Lung (tissue), 12 donors: ENCODE data around the gene LY9. TPM values are rescaled to one million over a fixed set of nuclear protein-coding genes. Genes with fewer than 3 reads are reported as not detected.

ENCODE experiments used
- ATAC-seq: fragments of 200-7000 bp; cut with Tn5 transposase; one replicate; pipeline ENCODE4 v1.9.1; 2020; ENCODE audit warnings: moderate number of reproducible peaks; ENCODE audit not compliant: insufficient read depth, low FRiP score
- DNase-seq, 3 donors: peaks; one replicate each; pipeline ENCODE4 v3.0.0-alpha.2; 2013 to 2017
- H3K27ac ChIP-seq, 2 donors: one replicate each; pipeline ENCODE4 v1.5.1; 2013; ENCODE audit warnings: mild to moderate bottlenecking in 2 of 2, moderate library complexity in 2 of 2, control low read depth in 1 of 2, inconsistent platforms in 1 of 2, low read depth in 1 of 2, low read length in 1 of 2
- H3K27me3 ChIP-seq, 3 donors: one replicate each; pipeline ENCODE4 v1.5.1; 2013; ENCODE audit warnings: low read length in 2 of 3; ENCODE audit not compliant: control insufficient read depth in 3 of 3, insufficient read depth in 3 of 3
- H3K36me3 ChIP-seq, 4 donors: one replicate each; pipeline ENCODE4 v1.5.1; 2013; ENCODE audit warnings: low read length in 4 of 4, mild to moderate bottlenecking in 1 of 4, moderate library complexity in 1 of 4; ENCODE audit not compliant: control insufficient read depth in 4 of 4, insufficient read depth in 4 of 4
- H3K4me1 ChIP-seq, 5 donors: one replicate each; pipeline ENCODE4 v1.5.1; 2013; ENCODE audit warnings: low read length in 5 of 5, mild to moderate bottlenecking in 2 of 5, moderate library complexity in 1 of 5; ENCODE audit not compliant: control insufficient read depth in 5 of 5, insufficient read depth in 5 of 5
- H3K4me3 ChIP-seq: one replicate; pipeline ENCODE4 v1.5.1; 2013; ENCODE audit warnings: mild to moderate bottlenecking, control low read depth, moderate library complexity
- H3K9ac ChIP-seq, 2 donors: one replicate each; pipeline ENCODE4 v1.5.1; 2013; ENCODE audit warnings: low read length in 2 of 2, control low read depth in 1 of 2; ENCODE audit not compliant: insufficient read depth in 1 of 2
- H3K9me3 ChIP-seq, 4 donors: one replicate each; pipeline ENCODE4 v1.5.1; 2013; ENCODE audit warnings: low read length in 3 of 4, mild to moderate bottlenecking in 1 of 4, moderate library complexity in 1 of 4; ENCODE audit not compliant: control insufficient read depth in 4 of 4, insufficient read depth in 3 of 4
- whole genome bisulfite sequencing, 2 donors: extraction: QIAGEN DNeasy Blood & Tissue Kit; methylation state at CpG; one replicate each; pipeline ENCODE4 v1.1.7; 2013; 5-methylcytosine and 5-hydroxymethylcytosine counted together
- polyA plus RNA-seq, 2 donors: library from polyadenylated mRNA; stranded (reverse); fragments of 200-250 nt; gene quantifications; one replicate each; pipeline ENCODE4 v1.2.1, GENCODE V29; 2013
- total RNA-seq, 2 donors: library from RNA; depleted of rRNA in 1 of 2; stranded (reverse); fragments of >200 nt in 1 of 2; gene quantifications; one replicate each; pipeline ENCODE4 v1.2.1, GENCODE V29; 2014 to 2021
- TF ChIP-seq, protein P1 (sequence below): IDR thresholded peaks from 2 replicates; pipeline ENCODE4 v1.5.1; 2012; ENCODE audit warnings: mild to moderate bottlenecking; ENCODE audit errors: control extremely low read depth, extremely low read depth
- donor health status: control.
- donor health status: control.
- donor health status: Bipolar disorder and iron deficiency.
- donor health status: healthy.
- donor health status: DM: yes; HTN: yes; CAD: no.

LY9 gene
- total and polyA plus RNA-seq, 4 donors: 0.94 to 3.4 (median 1.4) TPM

DNA sequence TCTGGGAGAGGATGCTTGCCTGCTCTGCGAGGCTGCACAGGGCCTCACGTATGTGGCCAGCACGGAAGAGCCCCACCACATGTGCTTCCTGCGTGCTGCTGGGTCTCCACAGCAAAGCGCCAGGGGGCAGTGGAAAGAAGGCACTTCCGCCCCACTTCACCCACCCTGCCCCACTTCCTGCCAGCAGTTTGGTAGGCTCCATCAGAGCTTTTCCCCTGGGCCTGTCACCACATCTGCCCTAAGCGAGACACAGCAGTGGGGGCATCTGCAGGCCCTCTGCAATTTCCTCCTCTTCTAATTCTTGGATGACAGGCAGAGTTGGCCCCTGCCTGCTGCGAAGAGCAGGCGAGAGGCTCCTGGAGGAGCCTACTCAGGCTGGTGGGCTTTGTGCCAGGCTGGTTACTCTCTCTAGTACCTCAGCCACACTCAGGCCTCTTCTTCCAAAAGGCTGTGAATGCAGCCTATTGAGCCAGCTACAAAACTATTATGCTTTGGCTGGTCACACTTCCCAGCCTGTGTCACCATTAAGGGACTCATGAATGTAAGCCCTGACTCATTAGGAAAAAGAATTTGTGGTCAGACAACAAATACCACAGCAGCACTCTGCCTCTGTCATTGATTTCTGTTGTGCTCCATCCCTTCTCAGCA lies 41.7 kb downstream of the LY9 start:
- WGBS, 2 donors: 25 to 57% methylated on average over 9 of the region's 9 CpGs
- Histone ChIP-seq H3K4me1 (peaks cover 0 to 8% (median 0%) of the 10 kb centered on the region in 5 donors), H3K27ac (peak overlapping the region in 1 of 2 donors; percentile 13), H3K4me3 (no peak overlapping the region), H3K9me3 (no peaks in the 10 kb centered on the region), H3K36me3 (no peaks in the 10 kb centered on the region), H3K27me3 (no peaks in the 10 kb centered on the region), H3K9ac (no peak overlapping the region)
- DNase-seq (peak in 2 of 3 donors; percentile 4 to 14), ATAC-seq (no peak)
- TF ChIP-seq, protein P1, sequence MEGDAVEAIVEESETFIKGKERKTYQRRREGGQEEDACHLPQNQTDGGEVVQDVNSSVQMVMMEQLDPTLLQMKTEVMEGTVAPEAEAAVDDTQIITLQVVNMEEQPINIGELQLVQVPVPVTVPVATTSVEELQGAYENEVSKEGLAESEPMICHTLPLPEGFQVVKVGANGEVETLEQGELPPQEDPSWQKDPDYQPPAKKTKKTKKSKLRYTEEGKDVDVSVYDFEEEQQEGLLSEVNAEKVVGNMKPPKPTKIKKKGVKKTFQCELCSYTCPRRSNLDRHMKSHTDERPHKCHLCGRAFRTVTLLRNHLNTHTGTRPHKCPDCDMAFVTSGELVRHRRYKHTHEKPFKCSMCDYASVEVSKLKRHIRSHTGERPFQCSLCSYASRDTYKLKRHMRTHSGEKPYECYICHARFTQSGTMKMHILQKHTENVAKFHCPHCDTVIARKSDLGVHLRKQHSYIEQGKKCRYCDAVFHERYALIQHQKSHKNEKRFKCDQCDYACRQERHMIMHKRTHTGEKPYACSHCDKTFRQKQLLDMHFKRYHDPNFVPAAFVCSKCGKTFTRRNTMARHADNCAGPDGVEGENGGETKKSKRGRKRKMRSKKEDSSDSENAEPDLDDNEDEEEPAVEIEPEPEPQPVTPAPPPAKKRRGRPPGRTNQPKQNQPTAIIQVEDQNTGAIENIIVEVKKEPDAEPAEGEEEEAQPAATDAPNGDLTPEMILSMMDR: no peak

DNA sequence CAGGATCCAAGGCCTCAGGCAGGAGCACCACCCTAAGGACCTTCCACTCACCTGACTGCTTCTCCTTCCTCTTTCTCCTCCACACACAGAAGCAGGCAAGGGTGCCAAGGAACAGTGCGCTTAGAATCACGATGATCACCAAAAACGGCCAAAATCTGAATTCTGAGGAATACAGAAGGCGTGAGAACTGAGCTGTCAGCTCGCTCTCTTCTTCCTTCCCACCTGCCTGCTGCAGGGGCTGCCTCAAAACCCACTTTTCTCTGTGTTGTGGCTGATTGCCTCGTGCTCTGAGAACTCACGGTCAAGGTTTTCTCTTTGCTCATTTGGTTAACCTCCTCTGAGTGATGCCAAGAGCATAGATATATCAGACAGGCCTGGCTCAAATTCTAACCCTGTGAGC lies 42.9 kb downstream of the LY9 start:
- Histone ChIP-seq H3K9me3 (no peaks in the 10 kb centered on the region), H3K9ac (no peak overlapping the region), H3K36me3 (no peaks in the 10 kb centered on the region), H3K4me1 (peaks cover 0 to 8% (median 0%) of the 10 kb centered on the region in 5 donors), H3K27me3 (peaks cover 0 to under 1% (median 0%) of the 10 kb centered on the region in 3 donors), H3K27ac (no peak overlapping the region), H3K4me3 (no peak overlapping the region)
- TF ChIP-seq, protein P1: no peak
- ATAC-seq (no peak), DNase-seq (no peak)
- WGBS, 2 donors: 51 to 75% methylated on average over 7 of the region's 7 CpGs

DNA sequence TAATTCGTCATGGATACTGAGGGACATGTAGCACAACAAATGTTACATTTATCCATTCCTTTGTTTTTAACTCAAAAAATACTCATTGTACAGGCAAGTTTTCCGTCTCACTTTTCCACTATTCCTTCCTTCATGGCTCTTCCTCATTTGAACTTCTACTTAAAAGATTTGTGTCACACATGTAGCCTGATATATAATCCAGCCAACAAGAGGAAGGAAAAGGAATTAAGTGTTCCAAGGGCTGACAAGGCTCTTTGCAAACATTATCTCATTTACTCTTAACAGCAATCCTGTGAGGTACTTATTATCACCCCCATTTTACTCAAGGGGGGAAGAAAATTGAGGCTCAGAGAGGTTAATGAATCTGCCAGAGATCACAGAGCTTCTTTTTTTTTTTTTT lies 43.8 kb downstream of the LY9 start:
- TF ChIP-seq, protein P1: no peak

More for the DNA sequence above, 43.8 kb downstream of the LY9 start:
- ATAC-seq (no peak), DNase-seq (no peak)
- H3K9me3 ChIP-seq: no peaks in the 10 kb centered on the region
- H3K4me3 ChIP-seq: no peak overlapping the region
- H3K36me3 ChIP-seq: no peaks in the 10 kb centered on the region
- H3K27ac ChIP-seq: no peak overlapping the region
- H3K9ac ChIP-seq: no peak overlapping the region
- H3K27me3 ChIP-seq: peaks cover 0 to 2% (median 0%) of the 10 kb centered on the region in 3 donors
- peaks cover 0 to 8% (median 0%) of the 10 kb centered on the region in 5 donors for H3K4me1 ChIP-seq
- WGBS, 2 donors: 66 to 78% methylated on average over 2 of the region's 2 CpGs
